GM21619 (cell line): ENCODE measurements around the gene GIPC3.

Experiments used
- ATAC-seq: cut with Tn5 transposase; IDR thresholded peaks from one replicate; pipeline ENCODE4 v1.9.1; 2021; ENCODE audit not compliant: unreplicated experiment

The GIPC3 gene

GRCh38 chr19:3604987-3605343 is 19.7 kb downstream of the GIPC3 start:
- no peak for ATAC-seq

GRCh38 chr19:3605361-3605760 is 20.1 kb downstream of the GIPC3 start:
- no peak for ATAC-seq

DNA sequence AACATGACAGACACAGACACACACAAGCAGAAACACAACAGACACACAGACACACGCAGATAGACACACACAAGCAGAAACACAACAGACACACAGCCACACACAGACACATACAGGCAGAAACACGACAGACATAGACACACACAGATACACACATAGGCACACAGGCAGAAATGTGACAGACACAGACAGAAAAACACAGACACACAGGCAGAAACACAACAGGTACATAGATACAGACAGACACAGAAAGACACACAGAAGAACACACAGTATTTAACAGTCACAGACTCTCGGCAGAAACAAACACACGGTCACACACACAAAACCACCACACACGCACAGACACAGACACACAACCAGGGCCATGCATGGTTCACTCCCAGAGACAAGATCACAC is 20.5 kb downstream of the GIPC3 start:
- no peak for ATAC-seq

- no peak for ATAC-seq
Measured at GRCh38 chr19:3606174-3606689, 21.0 kb downstream of the GIPC3 start.

- ATAC-seq = no peak
Measured at GRCh38 chr19:3606690-3607289, 21.5 kb downstream of the GIPC3 start, which contains the start of gene TBXA2R. TBXA2R (minus strand) TSS chr19:3606875; CDS start chr19:3600634, 6,241 bp downstream.

DNA sequence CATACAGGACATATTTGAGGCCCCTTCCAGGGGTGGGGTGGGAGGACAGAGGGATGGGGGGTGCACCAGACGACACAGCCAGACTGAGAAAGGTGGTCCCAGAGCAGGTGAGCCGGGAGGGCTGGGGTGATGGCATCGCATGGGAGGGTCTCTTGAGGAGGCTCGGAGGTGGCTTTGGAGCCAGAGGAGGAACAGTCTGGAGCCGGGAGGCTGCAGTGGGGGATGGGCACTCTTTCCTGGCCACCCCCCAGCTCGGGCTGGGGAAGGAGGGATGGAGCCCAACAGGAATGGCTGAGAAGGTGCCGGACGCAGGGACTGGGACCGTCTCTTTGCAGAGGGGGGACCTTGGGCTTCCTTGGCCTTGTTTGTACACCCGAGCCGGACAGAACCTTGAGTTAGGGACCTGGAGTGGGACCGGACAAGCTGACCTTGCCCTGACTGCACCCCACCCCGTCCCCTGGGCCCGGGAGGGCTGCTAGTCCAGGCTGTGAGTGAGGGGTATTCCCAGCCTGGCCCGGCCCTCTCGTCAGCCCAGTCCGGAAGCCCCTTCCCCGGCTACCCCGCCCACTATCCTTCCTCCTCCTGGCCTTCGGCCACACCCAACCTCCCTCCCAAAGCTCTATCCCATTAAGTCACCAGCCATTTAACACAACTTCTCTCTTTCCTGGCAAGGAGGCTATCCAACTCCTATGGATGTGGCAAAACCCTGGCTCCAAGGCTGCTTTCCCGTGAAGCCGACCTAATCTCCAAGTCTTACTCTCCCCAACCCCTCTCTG is 22.2 kb downstream of the GIPC3 start:
- no peak for ATAC-seq

DNA sequence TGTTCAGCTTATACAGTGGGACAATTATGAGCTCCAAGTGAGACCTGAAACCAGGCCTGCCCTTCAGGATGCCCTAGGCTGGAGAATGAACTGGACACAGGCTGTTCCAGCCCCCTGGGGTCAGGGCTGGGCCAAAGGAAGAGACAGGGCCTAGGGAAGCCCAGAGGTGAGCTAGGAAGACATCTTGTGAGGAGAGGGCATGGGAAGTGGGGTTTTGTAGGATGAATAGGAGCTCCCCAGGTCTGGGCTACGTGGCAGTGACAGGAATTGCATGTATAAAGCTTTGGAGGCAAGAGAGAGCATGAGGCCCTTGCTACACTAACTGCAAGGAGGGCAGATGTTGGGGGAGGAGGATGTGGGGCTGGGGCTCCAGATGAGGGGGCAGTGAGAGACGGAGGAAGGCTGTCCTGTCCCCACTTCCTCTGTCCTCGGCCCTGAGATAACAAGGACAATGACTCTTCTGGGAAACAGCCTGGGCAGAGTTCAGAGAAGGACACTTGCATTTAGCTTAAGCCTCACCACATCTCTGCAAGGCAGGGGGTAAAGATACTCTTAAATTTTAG is 22.9 kb downstream of the GIPC3 start:
- ATAC-seq = no peak

- no peak for ATAC-seq
Measured at GRCh38 chr19:3608750-3609322, 23.6 kb downstream of the GIPC3 start.

DNA sequence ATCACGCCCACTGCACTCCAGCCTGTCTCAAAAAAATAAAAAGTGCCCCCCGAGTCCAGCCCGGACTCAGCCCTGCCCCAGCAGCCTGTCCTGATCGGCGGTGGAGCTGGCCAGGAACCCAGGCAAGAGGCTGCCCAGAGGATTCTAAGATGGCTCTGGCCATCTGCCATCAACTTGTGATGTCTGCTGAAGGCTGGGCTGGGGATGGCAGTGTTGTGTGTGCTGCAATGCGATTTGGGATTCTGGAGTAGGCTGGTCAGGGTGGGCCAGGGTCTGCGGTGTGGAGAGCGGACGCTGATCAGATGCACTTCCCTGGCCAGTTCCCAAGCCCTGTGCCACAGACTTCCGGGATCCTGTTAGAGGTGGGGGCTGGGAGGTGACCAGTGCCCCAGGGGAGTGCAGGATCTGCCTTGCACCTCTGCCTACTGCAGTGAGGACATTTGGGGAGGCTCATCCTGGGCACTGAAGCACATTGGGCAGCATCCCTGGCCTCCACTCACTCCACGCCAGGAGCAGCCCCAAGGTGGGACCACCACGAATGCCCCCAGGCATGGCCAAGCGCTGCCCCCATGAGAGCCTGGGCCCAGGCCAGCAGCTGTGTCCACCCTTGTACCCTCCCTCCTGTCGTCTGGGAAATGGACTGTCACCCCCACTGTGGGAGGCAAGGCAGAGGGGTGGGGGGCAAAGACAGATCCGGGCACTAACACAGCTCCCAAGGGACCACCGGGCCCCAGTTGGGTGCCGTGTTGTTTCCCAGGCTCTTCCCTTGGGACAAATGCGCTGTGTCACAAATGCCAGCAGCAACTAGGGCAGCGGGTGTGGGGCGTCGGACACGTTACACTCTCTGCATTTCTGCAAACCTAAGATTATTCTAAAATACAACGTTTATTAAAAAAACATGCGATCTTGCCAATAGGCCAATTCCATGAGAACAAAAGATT is 24.8 kb downstream of the GIPC3 start:
- no peak for ATAC-seq

DNA sequence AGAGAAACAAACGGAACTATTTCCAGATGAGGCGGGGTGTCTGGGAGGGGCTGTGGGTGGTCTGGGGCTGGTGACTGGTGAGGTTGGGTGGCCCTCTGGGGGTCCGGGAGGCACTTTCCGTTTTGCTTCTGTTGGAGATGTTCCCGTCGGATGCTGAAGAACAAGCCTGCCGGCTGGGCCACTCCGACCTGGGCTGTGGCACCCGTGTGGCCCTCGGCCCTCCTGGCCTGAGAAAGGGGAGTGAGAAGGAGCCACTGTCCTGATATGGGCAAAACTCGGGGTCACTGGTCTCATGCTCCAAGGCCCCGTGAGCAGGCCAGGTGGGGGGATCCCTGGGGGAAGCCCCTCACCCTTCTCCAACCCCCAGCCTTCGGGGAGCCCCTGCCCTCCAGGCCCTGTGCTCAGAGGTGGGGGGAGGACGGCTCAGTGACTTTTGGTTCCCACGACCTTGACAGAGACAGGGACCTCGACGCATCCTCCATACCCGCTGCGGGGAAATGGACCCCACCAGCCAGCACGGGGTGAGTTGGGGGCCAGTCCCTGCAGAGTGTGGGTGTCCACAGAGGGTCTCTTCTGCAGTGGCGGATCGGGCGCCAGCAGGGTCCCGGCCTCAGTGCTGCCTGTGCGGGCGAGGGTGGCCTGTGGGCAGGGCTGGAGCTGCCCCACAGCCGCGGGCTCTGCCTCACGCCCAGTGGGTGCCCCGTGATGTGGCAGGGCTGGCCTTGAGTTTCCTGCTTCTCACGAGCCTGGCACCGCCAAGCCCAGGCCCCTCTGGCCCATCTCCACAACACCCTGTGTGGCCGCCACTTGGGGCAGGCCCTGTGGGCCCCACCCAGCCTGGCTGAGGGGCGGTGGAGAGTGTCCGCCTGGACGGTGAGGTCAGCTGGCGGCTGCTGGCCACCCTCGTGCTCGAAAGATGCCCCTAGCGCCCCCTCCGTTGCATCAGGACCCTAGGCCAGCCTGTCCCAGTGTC is 25.8 kb downstream of the GIPC3 start:
- no peak for ATAC-seq

DNA sequence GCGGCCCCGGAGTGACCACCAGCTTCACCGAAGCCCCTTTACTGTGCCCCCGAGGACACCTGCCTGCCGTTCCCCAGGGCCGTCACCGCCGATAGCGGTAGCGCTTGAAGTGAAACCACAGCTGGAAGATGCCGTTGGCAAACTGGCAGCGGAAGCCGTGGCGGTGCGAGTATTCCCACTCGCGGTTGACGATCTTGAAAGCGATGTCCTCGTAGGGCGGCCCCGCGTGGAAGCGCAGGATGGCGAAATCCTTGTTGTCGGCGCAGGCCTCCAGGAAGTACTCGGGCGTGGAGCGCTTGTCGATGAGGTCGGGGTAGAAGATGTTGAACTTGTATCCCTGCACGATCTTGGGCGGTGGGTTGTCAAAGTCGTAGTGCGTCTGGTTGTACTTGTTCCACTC is 26.6 kb downstream of the GIPC3 start:
- no peak for ATAC-seq

- no peak for ATAC-seq
Measured at GRCh38 chr19:3612330-3612729, 27.1 kb downstream of the GIPC3 start.

DNA sequence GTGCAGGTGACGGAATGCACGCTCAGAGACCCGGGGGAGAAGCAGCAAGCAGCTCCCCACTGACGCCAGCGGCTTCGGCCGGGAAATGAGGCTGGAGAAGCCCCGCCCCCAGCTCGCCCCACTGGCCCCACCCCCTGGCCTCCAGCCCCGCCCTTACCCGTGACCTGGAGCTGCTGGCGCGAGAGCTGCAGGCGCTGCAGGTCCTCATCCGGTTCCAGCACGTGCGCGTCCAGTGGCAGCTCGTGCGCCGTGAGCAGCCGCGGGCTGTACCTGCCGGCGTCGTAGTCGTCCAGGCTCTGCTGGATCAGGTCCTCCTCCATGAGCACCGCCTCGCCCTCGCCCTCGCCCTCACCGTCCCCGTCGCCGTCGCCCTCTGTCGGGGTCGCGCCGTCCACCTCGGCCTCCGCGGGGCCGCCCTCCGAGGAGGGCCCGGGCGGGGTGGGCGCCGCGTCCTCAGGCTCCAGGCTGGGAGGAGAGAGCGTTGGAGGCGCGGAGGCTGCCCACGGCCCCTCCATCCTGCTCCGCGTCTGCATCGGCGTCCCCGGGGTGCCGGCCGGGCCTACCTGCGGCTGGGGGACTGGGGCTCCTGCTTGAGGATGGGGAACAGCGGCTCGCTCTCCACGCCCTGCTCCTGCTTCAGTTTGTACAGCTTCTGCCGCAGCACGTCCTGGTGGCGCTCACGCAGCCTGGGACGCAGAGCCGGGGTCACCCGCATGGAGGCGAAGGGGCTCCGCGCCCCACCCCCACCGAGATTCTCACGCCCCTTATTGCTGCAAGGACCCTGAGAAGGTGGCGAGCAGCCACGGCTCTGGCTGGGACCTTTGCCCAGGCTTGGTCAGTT is 27.8 kb downstream of the GIPC3 start:
- ATAC-seq = no peak

DNA sequence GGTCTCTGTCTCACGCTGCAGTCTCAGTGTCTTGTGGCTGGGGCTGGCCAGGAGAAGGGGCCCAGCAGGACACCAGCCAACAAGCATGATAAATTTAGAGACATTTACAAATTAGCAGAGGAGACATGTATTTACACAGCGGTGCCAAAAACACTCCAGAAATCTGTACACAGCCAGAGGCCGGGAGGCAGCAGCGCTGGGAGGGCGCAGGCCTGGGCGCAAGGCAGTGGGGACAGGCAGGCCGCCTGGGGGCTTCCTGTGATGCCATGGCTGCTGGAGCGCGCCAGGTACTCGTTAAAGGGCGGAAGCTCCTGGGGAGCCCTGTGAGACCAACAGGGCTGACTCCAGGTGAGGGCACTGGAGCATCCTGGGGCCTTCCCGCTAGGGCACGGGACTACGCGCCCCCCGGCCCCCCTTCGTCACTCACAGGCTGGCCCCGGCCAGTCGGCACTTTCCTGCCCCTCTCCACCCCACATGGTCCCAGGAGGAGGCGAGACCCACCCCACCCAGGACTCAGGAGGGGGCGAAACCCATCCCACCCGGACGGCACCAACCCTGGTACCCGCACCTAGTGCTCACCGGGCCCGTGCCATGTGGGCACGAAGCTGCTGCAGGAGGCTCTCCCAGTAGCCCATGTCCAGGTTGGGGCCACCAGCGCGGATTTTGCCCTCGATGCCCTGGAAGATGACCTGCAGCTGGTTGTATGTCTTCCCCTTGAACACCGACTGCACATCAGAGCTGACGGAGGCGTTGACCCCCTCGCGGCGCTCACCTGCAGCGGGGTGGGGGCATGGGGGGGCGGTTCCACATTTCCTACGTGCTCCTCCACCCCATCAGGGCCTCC is 28.8 kb downstream of the GIPC3 start:
- no peak for ATAC-seq

- no peak for ATAC-seq
Measured at GRCh38 chr19:3614858-3615505, 29.7 kb downstream of the GIPC3 start.

DNA sequence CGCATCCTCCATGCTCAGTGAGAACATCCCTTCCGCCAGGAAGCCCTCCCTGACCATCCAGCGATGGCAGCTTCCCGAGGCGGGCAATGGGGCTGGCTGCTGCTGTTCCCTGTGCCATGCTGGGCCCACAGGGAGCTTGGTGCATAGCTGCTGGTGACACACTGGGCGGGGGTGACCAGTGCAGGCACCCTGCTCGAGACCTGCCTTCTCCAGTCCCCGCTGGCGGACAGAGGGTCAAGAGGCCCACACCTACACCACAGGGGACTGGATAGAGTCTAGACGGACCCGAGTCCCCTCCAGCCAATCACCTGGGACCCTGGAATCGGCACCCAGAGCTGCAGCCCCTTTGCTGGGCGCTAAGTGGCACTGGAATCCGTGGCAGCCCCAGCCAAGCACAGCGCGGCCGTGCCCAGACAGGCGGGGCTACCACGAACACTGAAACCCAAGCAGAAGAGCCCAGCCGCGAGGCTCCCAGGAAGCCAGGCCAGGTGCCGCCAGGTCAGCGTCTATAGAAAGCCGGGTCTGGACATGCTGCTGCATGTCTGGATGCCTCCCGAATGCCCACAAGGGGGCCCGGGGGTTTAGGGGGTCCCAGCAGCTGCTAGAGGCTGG is 30.4 kb downstream of the GIPC3 start:
- no peak for ATAC-seq

GRCh38 chr19:3617463-3617862 is 32.2 kb downstream of the GIPC3 start:
- no peak for ATAC-seq
